Bronchus fibroblast of lung (primary cell): ENCODE results near the gene CDS1. TPM values are rescaled to one million over a fixed set of nuclear protein-coding genes. Genes with fewer than 3 reads are reported as not detected.

Experiments
- total RNA-seq: library from RNA; depleted of rRNA; stranded (reverse); fragments of >200 nt; gene quantifications from 2 replicates; pipeline ENCODE4 v1.2.3, GENCODE V29; 2015

The CDS1 gene
- under 0.01 and 0.34 TPM in 2 replicates for total RNA-seq

GRCh38 chr4:84582988-84583875, at the start of gene CDS1:
TSS of gene CDS1 (plus strand) at chr4:84583127. CDS start at chr4:84583402, 275 bp downstream.

Other genes with a start within 250 kb of the CDS1 start
- gene NKX6-1, start 83.8 kb upstream of the CDS1 start, total RNA-seq = 2.7 and 2.9 TPM in 2 replicates